ENCODE measurements around the gene DOC2A.

DNA sequence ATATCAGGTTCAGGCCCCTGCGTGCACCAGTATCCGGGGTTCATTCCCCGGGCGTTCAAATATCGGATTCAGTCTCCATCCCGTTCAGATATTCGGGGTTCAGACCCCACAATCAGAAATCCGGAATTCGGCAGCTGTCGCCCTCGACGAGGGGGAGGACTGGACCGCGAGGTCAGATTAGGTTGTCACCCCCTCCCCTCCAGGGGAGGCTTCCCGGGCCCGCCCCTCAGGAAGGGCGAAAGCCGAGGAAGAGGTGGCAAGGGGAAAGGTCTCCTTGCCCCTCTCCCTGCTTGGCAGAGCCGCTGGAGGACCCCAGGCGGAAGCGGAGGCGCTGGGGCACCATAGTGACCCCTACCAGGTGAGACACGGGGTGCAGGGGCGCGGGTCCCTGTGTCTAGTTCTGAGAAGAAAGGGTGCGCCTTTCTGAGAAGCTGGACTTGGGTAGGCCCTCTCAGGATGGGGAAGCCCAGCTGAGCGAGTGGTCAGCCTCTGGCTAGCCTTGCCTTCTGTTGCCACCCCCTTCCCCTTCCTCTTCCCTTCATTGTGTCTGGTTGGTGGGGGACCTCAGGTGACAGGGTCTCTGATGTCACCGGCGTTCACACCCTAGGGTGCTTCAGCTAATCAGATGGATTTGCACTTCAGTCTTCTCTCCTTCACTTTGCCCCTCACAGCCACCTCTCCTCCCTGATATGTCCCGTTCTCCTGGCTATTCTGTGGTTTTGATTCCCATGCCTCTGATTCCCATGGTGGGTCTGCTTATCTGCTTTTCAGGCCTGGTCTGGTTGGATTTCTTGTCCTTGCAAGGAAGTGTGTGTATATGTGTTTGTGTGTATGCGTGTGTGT is 36.3 kb downstream of the DOC2A start:
- TF ChIP-seq, protein P1, sequence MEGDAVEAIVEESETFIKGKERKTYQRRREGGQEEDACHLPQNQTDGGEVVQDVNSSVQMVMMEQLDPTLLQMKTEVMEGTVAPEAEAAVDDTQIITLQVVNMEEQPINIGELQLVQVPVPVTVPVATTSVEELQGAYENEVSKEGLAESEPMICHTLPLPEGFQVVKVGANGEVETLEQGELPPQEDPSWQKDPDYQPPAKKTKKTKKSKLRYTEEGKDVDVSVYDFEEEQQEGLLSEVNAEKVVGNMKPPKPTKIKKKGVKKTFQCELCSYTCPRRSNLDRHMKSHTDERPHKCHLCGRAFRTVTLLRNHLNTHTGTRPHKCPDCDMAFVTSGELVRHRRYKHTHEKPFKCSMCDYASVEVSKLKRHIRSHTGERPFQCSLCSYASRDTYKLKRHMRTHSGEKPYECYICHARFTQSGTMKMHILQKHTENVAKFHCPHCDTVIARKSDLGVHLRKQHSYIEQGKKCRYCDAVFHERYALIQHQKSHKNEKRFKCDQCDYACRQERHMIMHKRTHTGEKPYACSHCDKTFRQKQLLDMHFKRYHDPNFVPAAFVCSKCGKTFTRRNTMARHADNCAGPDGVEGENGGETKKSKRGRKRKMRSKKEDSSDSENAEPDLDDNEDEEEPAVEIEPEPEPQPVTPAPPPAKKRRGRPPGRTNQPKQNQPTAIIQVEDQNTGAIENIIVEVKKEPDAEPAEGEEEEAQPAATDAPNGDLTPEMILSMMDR (IDR thresholded peaks at IDR 0.05) = no peak
- TF ChIP-seq EP300 (IDR thresholded peaks at IDR 0.05; ENCODE audit: low read depth) (no peak), POLR2A (IDR thresholded peaks at IDR 0.05) (no peak), POLR2AphosphoS5 (IDR thresholded peaks at IDR 0.05) (peak in 1 of 3 donors; percentile 16)
